ENCODE data around the gene IKZF4. TPM values are rescaled to one million over a fixed set of nuclear protein-coding genes. Genes with fewer than 3 reads are reported as not detected.
A peak's percentile ranks its signal among the peaks of the same experiment; 100 is the strongest.
"Not testable (repeated sequence)": the region's sequence is repeated elsewhere in the genome, so short reads cannot be mapped to it uniquely, and the experiment has no call there.

IKZF4 gene
- total RNA-seq, 2 donors from 2014 or later = 17.0 to 19.5 TPM

DNA sequence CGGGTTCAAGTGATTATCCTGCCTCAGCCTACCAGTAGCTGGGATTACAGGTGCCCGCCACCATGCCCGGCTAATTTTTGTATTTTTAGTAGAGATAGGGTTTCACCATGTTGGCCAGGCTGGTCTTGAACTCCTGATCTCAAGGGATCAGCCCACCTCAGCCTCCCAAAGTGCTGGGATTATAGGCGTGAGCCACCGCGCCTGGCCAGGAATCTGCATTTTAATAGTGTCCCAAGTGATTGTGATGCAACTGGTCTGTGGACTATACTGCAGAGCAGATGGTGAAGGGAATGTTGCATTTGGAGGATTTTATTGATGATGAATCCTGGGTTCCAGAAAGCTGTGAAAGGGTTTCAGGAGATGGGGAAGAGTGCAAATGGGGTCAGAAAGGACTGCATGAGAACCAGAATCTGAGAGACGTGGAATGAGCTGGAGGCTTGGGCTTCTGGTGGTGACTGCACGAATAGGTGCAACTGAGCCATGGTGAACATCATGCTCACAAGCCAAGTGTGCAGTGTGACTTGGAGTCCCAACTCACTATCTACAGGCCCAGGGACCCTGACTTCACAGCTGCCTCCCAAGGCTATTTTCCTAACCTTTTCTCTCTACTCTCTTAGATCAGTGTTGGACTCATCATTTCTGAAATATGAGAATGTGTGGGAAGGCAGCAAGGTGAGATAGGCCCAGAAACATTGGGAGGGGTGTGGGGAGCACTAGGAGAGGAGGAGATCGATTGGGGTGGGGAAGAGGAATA is 25.4 kb downstream of the IKZF4 start:
- Mint-ChIP-seq H3K9me3 (no peaks in the 10 kb centered on the region), H3K27ac (peak overlapping the region; percentile 32 to 91), H3K36me3 (peaks cover 24 to 28% of the 10 kb centered on the region in 2 donors)
- ATAC-seq (no peak), DNase-seq (ENCODE audit: low spot score in 2 of 2) (no peak)

DNA sequence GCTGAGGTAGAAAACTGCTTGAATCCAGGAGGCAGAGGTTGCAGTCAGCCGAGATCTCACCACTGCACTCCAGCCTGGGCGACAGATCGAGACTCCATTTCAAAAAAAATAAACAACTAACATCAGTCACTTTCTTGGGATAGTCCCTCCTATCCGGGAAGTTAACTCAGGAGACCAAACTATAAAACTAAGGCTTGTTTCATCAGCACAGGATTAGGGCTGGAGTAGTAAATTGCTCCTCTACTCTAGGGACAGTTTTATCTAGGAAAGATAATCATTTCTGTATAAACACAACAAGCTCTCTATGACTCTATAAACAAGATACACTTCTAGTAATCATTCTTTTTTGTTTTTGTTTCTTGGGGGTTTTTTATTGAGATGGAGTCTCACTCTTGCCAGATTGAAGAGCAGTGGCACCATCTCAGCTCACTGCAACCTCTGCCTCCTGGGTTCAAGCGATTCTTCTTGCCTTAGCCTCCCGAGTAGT is 32.6 kb downstream of the IKZF4 start:
- Mint-ChIP-seq H3K27ac (no peak overlapping the region), H3K9me3 (no peaks in the 10 kb centered on the region), H3K36me3 (no peaks in the 10 kb centered on the region)
- ATAC-seq (no peak), DNase-seq (ENCODE audit: low spot score in 2 of 2) (no peak)

DNA sequence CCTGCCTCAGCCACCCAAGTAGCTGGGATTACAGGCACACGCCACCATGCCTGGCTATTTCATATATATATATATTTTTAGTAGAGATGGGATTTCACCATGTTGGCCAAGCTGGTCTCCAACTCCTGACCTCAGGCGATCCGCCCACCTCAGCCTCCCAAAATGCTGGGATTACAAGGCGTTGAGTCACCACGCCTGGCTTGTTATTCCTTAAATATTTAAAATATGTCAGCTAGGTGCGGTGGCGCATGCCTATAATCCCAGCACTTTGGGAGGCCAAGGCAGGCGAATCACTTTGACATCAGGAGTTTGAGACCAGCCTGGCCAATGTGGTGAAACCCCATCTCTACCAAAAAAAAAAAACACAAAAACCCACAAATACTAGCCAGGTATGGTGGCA is 39.1 kb downstream of the IKZF4 start:
- DNase-seq (ENCODE audit: low spot score in 2 of 2); H3K9me3 Mint-ChIP-seq; ATAC-seq; H3K36me3 Mint-ChIP-seq; H3K27ac Mint-ChIP-seq: not testable (repeated sequence)

DNA sequence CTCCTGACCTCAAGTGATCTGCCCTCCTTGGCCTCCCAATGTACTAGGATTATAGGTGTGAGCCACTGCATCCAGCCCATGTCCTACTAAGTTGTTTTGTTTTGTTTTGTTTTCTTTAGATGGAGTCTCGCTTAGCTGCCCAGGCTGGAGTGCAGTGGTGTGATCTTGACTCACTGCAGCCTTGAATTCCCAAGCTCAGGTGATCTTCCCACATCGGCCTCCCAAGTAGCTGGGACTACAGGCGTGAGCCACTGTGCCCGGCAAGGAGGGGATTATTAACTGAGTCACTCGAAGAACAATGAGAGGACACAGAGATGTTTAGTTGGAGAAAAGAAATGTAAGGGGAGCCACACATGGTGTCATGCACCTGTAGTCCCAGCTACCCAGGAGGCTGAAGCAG is 41.1 kb downstream of the IKZF4 start:
- H3K27ac Mint-ChIP-seq = no peak overlapping the region
- H3K36me3 Mint-ChIP-seq = no peaks in the 10 kb centered on the region
- H3K9me3 Mint-ChIP-seq = no peaks in the 10 kb centered on the region
- DNase-seq (ENCODE audit: low spot score in 2 of 2) (no peak), ATAC-seq (no peak)

DNA sequence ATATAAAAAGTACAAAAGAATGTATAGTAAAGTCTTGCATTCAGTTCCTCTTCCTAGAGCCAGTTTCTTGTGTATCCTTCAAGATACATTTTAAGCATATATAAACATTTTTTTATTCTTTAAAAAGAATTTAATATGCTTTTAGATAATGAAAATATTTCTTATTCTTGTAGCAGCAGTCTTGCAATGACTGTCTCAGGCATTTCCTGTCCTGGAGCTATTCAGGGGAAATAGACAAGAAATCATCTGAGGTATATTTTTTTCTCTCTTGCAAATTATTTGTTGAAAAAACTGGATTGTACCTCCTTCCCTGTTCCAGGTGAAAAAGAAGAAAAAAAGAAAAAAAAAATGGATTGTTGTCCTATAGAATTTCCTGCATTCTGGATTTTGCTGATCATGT is 42.2 kb downstream of the IKZF4 start:
- no peak for ATAC-seq
- no peak for DNase-seq (ENCODE audit: low spot score in 2 of 2)
- no peaks in the 10 kb centered on the region for H3K9me3 Mint-ChIP-seq
- no peaks in the 10 kb centered on the region for H3K36me3 Mint-ChIP-seq
- H3K27ac Mint-ChIP-seq = no peak overlapping the region

DNA sequence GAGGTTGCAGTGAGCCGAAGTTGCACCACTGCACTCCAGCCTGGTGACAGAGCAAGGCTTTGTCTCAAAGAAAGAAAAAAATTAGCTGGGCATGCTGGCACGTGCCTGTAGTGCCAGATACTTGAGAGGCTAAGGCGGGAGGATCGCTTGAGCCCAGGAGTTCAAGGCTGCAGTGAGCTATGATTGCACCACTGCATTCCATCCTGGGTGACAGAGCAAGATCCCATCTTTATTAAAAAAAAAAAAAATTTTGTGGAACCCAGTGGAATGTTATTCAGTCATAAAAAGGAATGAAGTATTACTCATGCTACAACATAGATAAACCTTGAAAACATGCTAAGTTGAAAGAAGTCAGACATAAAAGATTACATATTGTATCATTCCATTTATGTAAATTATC is 50.8 kb downstream of the IKZF4 start:
- Mint-ChIP-seq H3K27ac (no peak overlapping the region), H3K36me3 (no peaks in the 10 kb centered on the region), H3K9me3 (no peaks in the 10 kb centered on the region)
- DNase-seq (ENCODE audit: low spot score in 2 of 2) (no peak), ATAC-seq (no peak)

DNA sequence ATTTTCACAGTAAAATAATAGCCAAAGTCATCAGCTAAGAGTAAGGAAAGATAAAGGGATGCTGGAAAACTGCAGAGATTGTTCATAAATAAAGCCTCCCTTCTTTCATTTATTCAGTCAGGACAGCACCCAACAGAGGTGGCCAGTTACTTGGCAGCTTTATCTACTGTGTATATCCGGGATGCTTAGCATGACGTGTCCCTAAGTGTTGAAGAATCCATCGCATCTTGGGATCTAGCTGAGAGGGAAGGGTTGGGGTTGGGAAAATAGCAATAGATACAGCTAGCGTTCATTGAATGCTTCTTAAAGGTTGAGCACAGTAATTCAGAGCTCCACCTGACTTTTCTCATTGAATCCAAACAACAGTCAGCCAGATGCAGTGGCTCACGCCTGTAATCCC is 53.6 kb downstream of the IKZF4 start:
- DNase-seq (ENCODE audit: low spot score in 2 of 2) (no peak), ATAC-seq (no peak)
- no peak overlapping the region for H3K27ac Mint-ChIP-seq
- H3K36me3 Mint-ChIP-seq = no peaks in the 10 kb centered on the region
- no peaks in the 10 kb centered on the region for H3K9me3 Mint-ChIP-seq

DNA sequence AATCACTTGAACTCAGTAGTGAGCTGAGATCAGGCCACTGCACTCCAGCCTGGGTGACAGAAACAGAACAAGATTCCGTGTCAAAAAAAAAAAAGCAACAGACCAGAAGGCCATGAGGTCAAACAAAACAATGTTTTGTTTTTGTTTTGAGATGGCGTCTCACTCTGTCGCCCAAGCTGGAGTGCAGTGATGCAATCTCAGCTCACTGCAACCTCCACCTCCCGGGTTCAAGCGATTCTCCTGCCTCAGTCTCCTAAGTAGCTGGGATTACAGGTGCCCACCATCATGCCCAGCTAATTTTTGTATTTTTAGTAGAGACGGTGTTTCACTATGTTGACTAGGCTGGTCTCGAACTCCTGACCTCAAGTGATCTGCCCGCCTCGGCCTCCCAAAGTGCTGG is 57.1 kb downstream of the IKZF4 start:
- DNase-seq (ENCODE audit: low spot score in 2 of 2); H3K9me3 Mint-ChIP-seq; H3K27ac Mint-ChIP-seq; H3K36me3 Mint-ChIP-seq; ATAC-seq: not testable (repeated sequence)

DNA sequence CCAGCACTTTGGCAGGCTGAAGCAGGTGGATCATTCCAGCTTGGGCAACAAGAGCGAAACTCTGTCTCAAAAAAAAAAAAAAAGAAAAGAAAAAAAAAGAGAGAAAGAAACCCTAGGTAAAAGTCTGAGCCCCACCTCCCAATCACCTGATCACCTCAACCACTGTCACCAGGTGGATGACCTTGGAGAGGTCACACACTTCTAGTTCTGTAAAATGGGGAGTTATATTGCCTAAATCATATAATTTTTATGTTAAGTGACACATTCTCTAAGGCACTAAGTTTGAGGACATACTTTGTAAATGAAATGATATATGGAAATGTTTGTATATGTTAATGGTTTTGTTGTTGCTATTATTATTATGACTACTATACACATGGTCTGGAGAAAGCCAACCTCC is 57.6 kb downstream of the IKZF4 start:
- no peaks in the 10 kb centered on the region for H3K36me3 Mint-ChIP-seq
- DNase-seq (ENCODE audit: low spot score in 2 of 2) (no peak), ATAC-seq (no peak)
- H3K27ac Mint-ChIP-seq = no peak overlapping the region
- no peaks in the 10 kb centered on the region for H3K9me3 Mint-ChIP-seq

DNA sequence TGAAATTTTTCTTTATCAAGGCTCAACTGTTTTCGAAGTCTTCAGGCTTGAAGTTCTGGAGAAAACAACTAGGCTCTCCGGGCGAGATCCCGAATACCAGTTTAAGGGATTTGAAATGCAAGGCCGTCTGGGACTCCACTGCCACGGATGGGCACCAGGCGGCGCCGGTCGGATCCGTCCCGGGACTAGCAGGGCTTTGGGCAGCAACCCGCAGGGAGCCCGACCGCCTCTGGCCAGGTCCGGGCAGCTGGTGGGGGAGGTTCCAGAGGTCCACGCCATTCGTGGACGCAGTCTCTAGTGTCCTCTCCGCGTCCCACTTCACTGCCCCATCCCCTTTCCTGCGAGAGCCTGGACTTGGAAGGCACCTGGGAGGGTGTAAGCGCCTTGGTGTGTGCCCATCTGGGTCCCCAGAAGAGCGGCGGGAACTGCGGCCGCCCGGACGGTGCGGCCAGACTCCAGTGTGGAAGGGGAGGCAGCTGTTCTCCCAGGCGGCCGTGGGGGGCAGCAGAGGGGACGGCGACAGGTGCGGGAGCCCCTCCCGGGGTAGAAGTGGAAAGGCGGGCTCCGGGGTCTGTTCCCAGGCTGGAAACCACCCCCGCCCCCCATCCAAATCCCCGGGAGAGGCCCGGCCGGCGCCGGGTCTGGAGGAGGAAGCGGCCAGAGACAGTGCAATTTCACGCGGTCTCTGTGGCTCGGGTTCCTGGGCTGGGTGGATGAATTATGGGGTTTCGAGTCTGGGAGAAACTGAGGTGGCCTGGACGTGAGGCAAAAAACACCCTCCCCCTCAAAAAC is 58.3 kb downstream of the IKZF4 start:
- no peaks in the 10 kb centered on the region for H3K36me3 Mint-ChIP-seq
- H3K27ac Mint-ChIP-seq = no peak overlapping the region
- ATAC-seq = peak; percentile 51 to 55
- no peaks in the 10 kb centered on the region for H3K9me3 Mint-ChIP-seq
- peak; percentile 65 to 78 for DNase-seq (ENCODE audit: low spot score in 2 of 2)

DNA sequence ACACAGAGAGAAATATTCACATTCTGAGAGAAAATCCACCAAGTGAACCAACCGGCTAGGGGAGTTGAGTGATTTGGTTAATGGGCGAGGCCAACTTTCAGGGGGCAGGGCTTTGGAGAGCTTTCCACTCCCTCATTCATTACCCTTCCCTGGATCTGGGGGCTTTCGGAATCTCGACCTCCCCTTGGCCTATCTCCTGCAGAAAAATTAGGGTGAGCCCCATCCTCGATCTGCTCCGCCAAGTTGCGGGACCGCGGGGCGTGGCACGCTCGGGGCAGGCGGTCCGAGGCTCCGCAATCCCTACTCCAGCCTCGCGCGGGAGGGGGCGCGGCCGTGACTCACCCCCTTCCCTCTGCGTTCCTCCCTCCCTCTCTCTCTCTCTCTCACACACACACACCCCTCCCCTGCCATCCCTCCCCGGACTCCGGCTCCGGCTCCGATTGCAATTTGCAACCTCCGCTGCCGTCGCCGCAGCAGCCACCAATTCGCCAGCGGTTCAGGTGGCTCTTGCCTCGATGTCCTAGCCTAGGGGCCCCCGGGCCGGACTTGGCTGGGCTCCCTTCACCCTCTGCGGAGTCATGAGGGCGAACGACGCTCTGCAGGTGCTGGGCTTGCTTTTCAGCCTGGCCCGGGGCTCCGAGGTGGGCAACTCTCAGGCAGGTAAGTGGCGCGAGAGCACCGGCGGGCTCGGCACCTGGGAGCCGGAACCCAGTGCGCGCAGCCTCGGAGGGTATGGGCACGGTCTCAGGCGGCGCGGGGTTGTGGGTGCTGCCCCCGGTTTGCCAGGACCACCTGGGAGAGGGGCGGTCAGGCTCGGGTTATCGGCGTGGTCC is 59.1 kb downstream of the IKZF4 start, which contains the start of gene ERBB3:
Gene ERBB3, plus strand, starts transcription at position 443 of the 833 bp plus-strand sequence. Its CDS starts 136 bp downstream, at position 579.
- H3K9me3 Mint-ChIP-seq = no peaks in the 10 kb centered on the region
- no peaks in the 10 kb centered on the region for H3K36me3 Mint-ChIP-seq
- no peak within 1 kb of the TSS for H3K27ac Mint-ChIP-seq
- ATAC-seq (peak; percentile 92 to 95), DNase-seq (ENCODE audit: low spot score in 2 of 2) (peak; percentile 67 to 72)

DNA sequence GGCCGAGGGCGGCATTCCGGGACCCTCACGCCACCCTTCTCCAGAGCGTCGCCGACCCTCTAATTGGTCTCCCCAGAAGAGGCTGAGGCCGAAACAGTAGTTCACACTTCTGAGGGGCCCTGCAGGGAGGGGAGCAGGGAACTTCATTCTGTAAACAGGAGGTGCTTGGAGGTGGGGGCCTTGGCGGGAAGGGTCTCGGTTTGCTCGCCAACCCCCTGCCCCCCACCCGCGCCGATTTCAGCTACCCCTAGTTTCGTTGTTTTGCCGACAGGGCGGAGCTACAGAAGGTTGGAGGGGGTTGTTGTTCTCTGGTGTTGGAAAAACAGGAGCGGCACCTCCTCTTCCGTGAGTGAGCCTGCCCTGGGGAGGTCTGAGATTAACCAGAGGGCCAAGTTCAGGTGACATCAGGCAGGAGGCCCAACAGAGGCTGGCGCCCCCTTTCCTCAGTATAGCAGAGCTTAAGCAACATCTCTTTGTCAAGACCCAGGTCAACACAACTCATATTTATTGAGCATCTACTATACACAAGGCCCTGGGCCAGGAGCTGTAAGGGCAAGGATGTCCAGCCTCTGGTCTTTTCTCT is 59.8 kb downstream of the IKZF4 start:
- H3K27ac Mint-ChIP-seq = no peak overlapping the region
- no peaks in the 10 kb centered on the region for H3K36me3 Mint-ChIP-seq
- no peaks in the 10 kb centered on the region for H3K9me3 Mint-ChIP-seq
- DNase-seq (ENCODE audit: low spot score in 2 of 2) = no peak
- no peak for ATAC-seq

DNA sequence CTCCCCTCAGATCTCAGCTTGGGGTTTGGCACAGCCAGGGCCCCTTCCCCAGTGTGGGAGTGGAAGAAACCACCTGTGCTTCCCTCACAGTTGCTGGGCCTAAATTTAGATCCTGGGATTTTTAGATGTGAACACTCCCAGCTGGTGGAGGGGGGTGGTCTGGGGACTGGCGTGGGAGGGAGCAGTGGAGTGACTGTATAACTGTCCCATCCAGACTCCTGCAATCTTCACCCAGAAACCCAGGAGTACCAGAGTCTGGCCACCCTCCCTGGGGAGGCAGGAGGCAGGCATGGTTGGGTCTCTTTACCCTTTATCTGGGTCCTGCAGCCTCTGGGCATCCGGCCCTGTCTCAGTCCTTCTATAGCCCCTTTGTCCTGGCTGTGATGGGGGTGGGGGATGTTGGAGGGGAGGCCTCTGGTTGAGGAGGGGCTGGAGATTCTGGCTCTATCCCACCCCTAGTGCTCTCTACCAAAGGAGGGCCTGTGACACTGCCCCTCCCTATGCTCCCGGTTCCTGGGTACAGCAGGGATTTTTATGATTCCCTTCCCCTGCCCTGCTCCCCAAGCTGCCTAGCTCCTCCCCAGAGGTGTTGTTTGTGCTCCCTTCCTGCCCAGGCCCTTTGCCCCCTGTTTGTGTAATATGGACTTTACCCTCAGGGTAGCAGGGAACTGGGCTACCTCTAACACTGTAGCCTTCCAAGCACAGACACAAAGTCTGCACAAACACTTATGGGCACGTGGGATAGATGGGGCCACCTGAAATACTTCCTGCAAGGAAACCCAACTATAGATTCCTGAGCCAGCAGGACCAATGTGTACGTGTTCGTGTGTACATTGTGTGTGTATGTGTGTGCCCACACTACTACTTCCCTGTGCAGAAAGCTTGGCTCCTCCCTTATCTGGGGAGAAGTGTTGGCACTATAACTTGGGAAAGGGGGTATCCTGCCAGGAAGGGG is 60.8 kb downstream of the IKZF4 start:
- no peak for ATAC-seq

DNA sequence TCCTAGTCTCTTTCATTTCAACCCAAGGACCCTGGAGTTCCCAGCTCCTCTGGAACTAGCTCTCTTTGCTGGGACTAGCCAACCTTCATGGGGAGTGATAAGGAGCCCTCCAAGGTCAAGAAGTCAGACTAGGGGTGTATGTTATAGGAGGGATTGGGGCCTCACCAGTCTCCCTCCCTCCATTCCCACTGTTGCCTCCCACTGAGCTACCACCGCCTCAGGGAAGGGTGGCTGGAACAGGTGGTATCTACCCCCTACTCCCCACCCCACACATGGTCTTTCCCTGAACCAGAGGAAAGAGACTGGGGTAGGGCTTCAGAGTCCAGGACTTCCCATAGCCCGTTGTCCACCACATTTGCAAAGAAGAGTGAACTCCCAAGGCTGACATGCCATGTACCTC is 61.5 kb downstream of the IKZF4 start:
- no peak for DNase-seq (ENCODE audit: low spot score in 2 of 2)
- no peaks in the 10 kb centered on the region for H3K36me3 Mint-ChIP-seq
- H3K9me3 Mint-ChIP-seq = no peaks in the 10 kb centered on the region
- ATAC-seq = no peak
- no peak overlapping the region for H3K27ac Mint-ChIP-seq

More for the DNA sequence above, 60.8 kb downstream of the IKZF4 start:
- no peak overlapping the region for H3K27ac Mint-ChIP-seq
- DNase-seq (ENCODE audit: low spot score in 2 of 2) = no peak
- H3K9me3 Mint-ChIP-seq = no peaks in the 10 kb centered on the region
- H3K36me3 Mint-ChIP-seq = no peaks in the 10 kb centered on the region

DNA sequence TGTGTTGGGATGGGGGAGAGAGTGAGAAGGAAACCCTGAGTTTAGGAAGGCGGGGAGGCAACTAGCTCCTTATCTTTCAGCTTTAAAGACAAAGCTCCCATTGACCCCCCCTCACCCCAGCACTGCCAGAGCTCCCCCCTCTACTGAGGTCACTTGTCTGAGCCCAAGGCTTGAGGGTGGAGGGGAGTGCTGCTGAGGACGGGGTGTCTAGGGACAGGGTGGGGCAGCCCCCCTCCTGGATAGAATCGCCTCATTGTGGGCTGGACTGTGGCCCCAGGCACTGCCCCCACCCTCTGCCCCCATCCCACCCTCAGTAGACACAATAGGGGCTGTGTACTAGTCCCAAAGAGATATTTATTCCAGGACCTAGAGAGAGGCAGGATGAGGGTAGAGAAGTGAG is 62.1 kb downstream of the IKZF4 start:
- Mint-ChIP-seq H3K27ac (no peak overlapping the region), H3K36me3 (no peaks in the 10 kb centered on the region), H3K9me3 (no peaks in the 10 kb centered on the region)
- ATAC-seq (no peak), DNase-seq (ENCODE audit: low spot score in 2 of 2) (no peak)
